Mesodermal cell (in vitro differentiated cells): ENCODE data around the gene ZNF839.
"Not testable (repeated sequence)": the region's sequence is repeated elsewhere in the genome, so short reads cannot be mapped to it uniquely, and the experiment has no call there.

ENCODE experiments used
- H3K27ac ChIP-seq: 2 replicates; pipeline ENCODE4 v1.7.0; 2013; ENCODE audit warnings: mild to moderate bottlenecking, low read depth, low read length, moderate library complexity; ENCODE audit not compliant: severe bottlenecking
- H3K36me3 ChIP-seq: 2 replicates; pipeline ENCODE4 v1.7.1; 2013; ENCODE audit warnings: mild to moderate bottlenecking, low read length, moderate library complexity; ENCODE audit not compliant: control insufficient read depth, insufficient read depth
- H3K4me1 ChIP-seq: one replicate; pipeline ENCODE4 v1.7.1; 2013; ENCODE audit warnings: mild to moderate bottlenecking, low read length; ENCODE audit not compliant: insufficient read depth, control insufficient read depth, poor library complexity, severe bottlenecking
- H3K4me3 ChIP-seq: 2 replicates; pipeline ENCODE4 v1.7.0; 2013; ENCODE audit warnings: low read length, control low read depth, mild to moderate bottlenecking; ENCODE audit not compliant: insufficient read depth, poor library complexity, severe bottlenecking; ENCODE audit errors: extremely low read depth
- H3K9me3 ChIP-seq: 2 replicates; pipeline ENCODE4 v1.7.1; 2013; ENCODE audit warnings: mild to moderate bottlenecking, low read length, moderate library complexity; ENCODE audit not compliant: control insufficient read depth
- whole genome bisulfite sequencing, 2 experiments: methylation state at CpG; one replicate each; pipeline ENCODE4 v1.1.5; 2013; ENCODE audit warnings: missing lambda C conversion rate in 2 of 2; ENCODE audit not compliant: insufficient coverage in 2 of 2; 5-methylcytosine and 5-hydroxymethylcytosine counted together

The ZNF839 gene

GRCh38 chr14:102344485-102344884 lies 24.9 kb downstream of the ZNF839 start:
- no peak overlapping the region for H3K27ac ChIP-seq
- 83 to 98% methylated on average over 1 to 5 of the region's 5 CpGs for WGBS, 2 experiments
- H3K4me1 ChIP-seq, result no peaks in the 10 kb centered on the region
- no peaks in the 10 kb centered on the region for H3K9me3 ChIP-seq
- H3K4me3 ChIP-seq, result no peak overlapping the region
- peaks cover 66% of the 10 kb centered on the region for H3K36me3 ChIP-seq

GRCh38 chr14:102345232-102345631 lies 25.7 kb downstream of the ZNF839 start:
- Histone ChIP-seq H3K4me1 (no peaks in the 10 kb centered on the region), H3K9me3 (no peaks in the 10 kb centered on the region), H3K4me3 (no peak overlapping the region), H3K36me3 (peaks cover 72% of the 10 kb centered on the region), H3K27ac (no peak overlapping the region)
- WGBS, 2 experiments, result 82 to 90% methylated on average over 3 of the region's 3 CpGs

GRCh38 chr14:102346645-102347044 lies 27.1 kb downstream of the ZNF839 start:
- peaks cover 64% of the 10 kb centered on the region for H3K36me3 ChIP-seq
- WGBS, 2 experiments, result 100% methylated on average over 2 of the region's 4 CpGs; no CpG with 5 or more reads in 1 of the 2 experiments
- H3K4me3 ChIP-seq, result no peak overlapping the region
- H3K9me3 ChIP-seq, result no peaks in the 10 kb centered on the region
- H3K4me1 ChIP-seq, result no peaks in the 10 kb centered on the region
- H3K27ac ChIP-seq, result no peak overlapping the region

- Histone ChIP-seq H3K36me3 (peaks cover 69% of the 10 kb centered on the region), H3K4me1 (no peaks in the 10 kb centered on the region), H3K4me3 (no peak overlapping the region), H3K27ac (no peak overlapping the region), H3K9me3 (no peaks in the 10 kb centered on the region)
- WGBS, 2 experiments, result 90 to 95% methylated on average over 16 of the region's 16 CpGs
These were observed 28.8 kb downstream of the ZNF839 start for GRCh38 chr14:102348376-102348775.

DNA sequence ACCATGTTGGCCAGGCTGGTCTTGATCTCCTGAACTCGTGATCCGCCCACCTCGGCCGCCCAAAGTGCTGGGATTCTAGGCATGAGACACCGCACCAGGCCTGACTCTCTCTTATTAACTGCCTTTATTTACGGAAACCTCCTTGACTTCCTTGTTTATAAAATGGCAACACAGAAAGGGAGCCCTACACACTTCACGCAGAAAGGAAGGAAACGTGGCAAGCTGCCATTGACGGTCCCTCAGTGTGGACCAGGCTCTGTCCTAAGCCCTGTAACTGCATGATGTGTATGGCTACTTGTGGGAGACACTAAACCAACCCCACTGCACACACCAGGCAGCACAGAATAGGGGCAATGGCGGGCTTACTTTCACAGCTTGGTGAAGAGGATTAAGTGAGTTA lies 31.5 kb downstream of the ZNF839 start:
- Histone ChIP-seq H3K4me3 (no peak overlapping the region), H3K9me3 (no peaks in the 10 kb centered on the region), H3K4me1 (no peaks in the 10 kb centered on the region), H3K27ac (no peak overlapping the region), H3K36me3 (peaks cover 79% of the 10 kb centered on the region)
- WGBS, 2 experiments, result 95 to 96% methylated on average over 8 to 9 of the region's 10 CpGs

- H3K36me3 ChIP-seq, result peaks cover 76% of the 10 kb centered on the region
- not testable (repeated sequence) for H3K27ac ChIP-seq, H3K9me3 ChIP-seq, H3K4me3 ChIP-seq, H3K4me1 ChIP-seq
- WGBS, 2 experiments, result 93 to 97% methylated on average over 6 to 8 of the region's 9 CpGs
These were observed 32.0 kb downstream of the ZNF839 start for GRCh38 chr14:102351593-102351992.

DNA sequence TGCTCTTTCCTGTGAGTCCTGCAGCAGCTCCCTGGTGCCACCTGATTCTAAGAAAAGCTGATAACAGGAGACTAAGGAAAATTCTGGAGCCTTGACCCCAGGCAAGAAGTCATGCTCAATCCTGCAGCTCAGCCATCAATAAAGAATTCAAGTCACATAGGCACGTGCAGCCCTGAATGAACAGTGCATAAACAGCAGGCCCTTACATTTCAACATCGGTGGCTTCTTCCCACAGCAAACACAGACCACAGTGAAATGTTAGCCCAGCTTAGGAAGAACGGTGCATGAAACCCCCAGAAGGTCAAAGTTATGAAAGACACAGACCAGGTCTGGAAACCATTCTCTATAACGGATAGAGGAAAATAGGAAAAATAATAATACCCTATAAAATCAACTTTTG lies 32.7 kb downstream of the ZNF839 start:
- H3K4me1 ChIP-seq, result no peaks in the 10 kb centered on the region
- WGBS, 2 experiments, result 93 to 94% methylated on average over 2 of the region's 4 CpGs
- H3K4me3 ChIP-seq, result no peak overlapping the region
- no peaks in the 10 kb centered on the region for H3K9me3 ChIP-seq
- H3K36me3 ChIP-seq, result peaks cover 71% of the 10 kb centered on the region
- H3K27ac ChIP-seq, result no peak overlapping the region

DNA sequence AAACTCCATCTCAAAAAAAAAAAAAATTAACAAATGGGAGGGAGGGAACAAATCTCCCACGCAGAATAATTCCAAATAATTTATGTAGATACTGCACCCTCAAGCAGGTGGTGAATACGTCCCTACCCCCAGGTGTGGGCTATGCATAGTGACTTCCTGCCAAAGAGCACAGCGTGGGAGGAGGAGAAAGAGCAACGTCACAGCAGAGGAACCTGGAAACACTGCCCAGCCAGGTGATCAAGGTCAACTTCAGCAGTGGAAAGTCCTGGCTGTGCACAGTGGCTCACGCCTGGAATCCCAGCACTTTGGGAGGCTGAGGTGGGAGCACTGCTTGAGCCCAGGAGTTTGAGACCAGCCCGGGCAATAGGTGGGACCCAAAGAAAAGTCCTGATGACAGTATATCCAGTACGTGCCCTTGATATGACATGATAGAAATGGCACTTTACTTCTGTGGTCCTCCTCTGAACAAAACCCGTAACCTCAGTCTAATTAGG lies 33.6 kb downstream of the ZNF839 start:
- 89 to 93% methylated on average over 7 of the region's 8 CpGs for WGBS, 2 experiments
- Histone ChIP-seq H3K27ac (no peak overlapping the region), H3K36me3 (peaks cover 75% of the 10 kb centered on the region), H3K4me3 (no peak overlapping the region), H3K9me3 (no peaks in the 10 kb centered on the region), H3K4me1 (no peaks in the 10 kb centered on the region)

DNA sequence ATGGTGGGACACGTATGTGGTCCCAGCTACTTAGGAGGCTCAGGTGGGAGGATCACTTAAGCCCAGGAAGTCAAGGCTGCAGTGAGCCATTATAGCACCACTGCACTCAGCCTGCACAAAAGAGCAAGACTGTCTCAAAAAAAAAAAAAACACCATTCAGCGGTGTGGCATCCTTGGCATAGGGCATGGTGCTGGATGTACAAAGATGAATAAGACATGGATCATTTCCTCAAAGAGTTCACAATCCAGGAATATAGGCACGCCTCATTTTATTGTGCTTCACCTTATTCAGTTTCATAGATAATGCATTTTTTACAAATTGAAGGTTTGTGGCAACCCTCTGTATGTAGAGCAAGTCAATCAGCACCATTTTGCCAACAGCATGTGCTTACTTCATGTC lies 36.7 kb downstream of the ZNF839 start:
- WGBS, 2 experiments, result 92 to 100% methylated on average over 1 to 2 of the region's 3 CpGs
- H3K27ac ChIP-seq, result no peak overlapping the region
- H3K36me3 ChIP-seq, result peaks cover 59% of the 10 kb centered on the region
- no peak overlapping the region for H3K4me3 ChIP-seq
- H3K9me3 ChIP-seq, result no peaks in the 10 kb centered on the region
- no peaks in the 10 kb centered on the region for H3K4me1 ChIP-seq

DNA sequence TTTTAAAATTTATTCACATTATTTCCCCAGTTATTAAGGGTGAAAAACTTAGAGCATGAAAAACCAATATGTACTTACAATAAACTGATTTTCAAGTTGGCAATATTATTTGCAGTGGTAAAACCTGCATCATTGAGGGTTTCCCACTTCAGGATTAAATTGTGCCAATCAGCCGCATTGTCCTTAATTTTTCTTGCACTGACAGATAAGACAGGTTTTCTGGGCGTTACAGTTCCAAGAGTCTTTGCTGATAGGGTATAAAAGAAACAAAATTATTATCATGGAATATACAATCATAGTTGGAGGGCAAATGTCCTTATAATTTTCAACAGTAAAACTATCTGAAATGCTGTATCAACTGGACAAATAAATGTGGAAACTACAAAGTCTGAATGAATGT lies 39.8 kb downstream of the ZNF839 start:
- WGBS, 2 experiments, result 100% methylated on average over 1 of the region's 2 CpGs
- Histone ChIP-seq H3K36me3 (peaks cover 37% of the 10 kb centered on the region), H3K27ac (no peak overlapping the region), H3K4me3 (no peak overlapping the region), H3K9me3 (no peaks in the 10 kb centered on the region), H3K4me1 (no peaks in the 10 kb centered on the region)

- peaks cover 28% of the 10 kb centered on the region for H3K36me3 ChIP-seq
- H3K27ac ChIP-seq, result no peak overlapping the region
- H3K9me3 ChIP-seq, result no peaks in the 10 kb centered on the region
- H3K4me1 ChIP-seq, result no peaks in the 10 kb centered on the region
- 92 to 100% methylated on average over 1 to 2 of the region's 3 CpGs for WGBS, 2 experiments
- no peak overlapping the region for H3K4me3 ChIP-seq
These were observed 40.8 kb downstream of the ZNF839 start for GRCh38 chr14:102360388-102360787.
